IPS-11a (cell line): ENCODE data around the gene ABCA4.

Source experiments
- H3K4me3 ChIP-seq: one replicate; pipeline ENCODE4 v1.5.1; 2013; ENCODE audit warnings: low read depth, low read length, control low read depth

ABCA4 gene

GRCh38 chr1:94124538-94124937 lies 3.6 kb upstream of the ABCA4 start:
- no peak overlapping the region for H3K4me3 ChIP-seq

- no peak overlapping the region for H3K4me3 ChIP-seq
Measured at GRCh38 chr1:94122201-94122970, 1.4 kb upstream of the ABCA4 start.

- no peak overlapping the region for H3K4me3 ChIP-seq
Measured at GRCh38 chr1:94121411-94121821, 468 bp upstream of the ABCA4 start.

- no peak overlapping the region for H3K4me3 ChIP-seq
Measured at GRCh38 chr1:94120570-94120901, 412 bp downstream of the ABCA4 start.

GRCh38 chr1:94119796-94120569 lies 965 bp downstream of the ABCA4 start:
- H3K4me3 ChIP-seq, result no peak overlapping the region

GRCh38 chr1:94119306-94119705 lies 1.6 kb downstream of the ABCA4 start:
- no peak overlapping the region for H3K4me3 ChIP-seq

- H3K4me3 ChIP-seq, result no peak overlapping the region
Measured at GRCh38 chr1:94118471-94118870, 2.5 kb downstream of the ABCA4 start.

- H3K4me3 ChIP-seq, result no peak overlapping the region
Measured at GRCh38 chr1:94118013-94118412, 2.9 kb downstream of the ABCA4 start.

- H3K4me3 ChIP-seq, result no peak overlapping the region
Measured at GRCh38 chr1:94117259-94117851, 3.6 kb downstream of the ABCA4 start.

- no peak overlapping the region for H3K4me3 ChIP-seq
Measured at GRCh38 chr1:94115900-94116436, 5.0 kb downstream of the ABCA4 start.

GRCh38 chr1:94115254-94115899 lies 5.6 kb downstream of the ABCA4 start:
- no peak overlapping the region for H3K4me3 ChIP-seq

GRCh38 chr1:94113589-94114226 lies 7.2 kb downstream of the ABCA4 start:
- H3K4me3 ChIP-seq, result no peak overlapping the region

GRCh38 chr1:94111879-94112278 lies 9.1 kb downstream of the ABCA4 start:
- no peak overlapping the region for H3K4me3 ChIP-seq

- H3K4me3 ChIP-seq, result no peak overlapping the region
Measured at GRCh38 chr1:94110946-94111740, 9.8 kb downstream of the ABCA4 start.

GRCh38 chr1:94110021-94110761 lies 10.8 kb downstream of the ABCA4 start:
- no peak overlapping the region for H3K4me3 ChIP-seq

- no peak overlapping the region for H3K4me3 ChIP-seq
Measured at GRCh38 chr1:94109478-94109877, 11.5 kb downstream of the ABCA4 start.

- H3K4me3 ChIP-seq, result no peak overlapping the region
Measured at GRCh38 chr1:94107141-94107540, 13.8 kb downstream of the ABCA4 start.

GRCh38 chr1:94106716-94107115 lies 14.2 kb downstream of the ABCA4 start:
- no peak overlapping the region for H3K4me3 ChIP-seq

GRCh38 chr1:94105957-94106529 lies 14.9 kb downstream of the ABCA4 start:
- H3K4me3 ChIP-seq, result no peak overlapping the region
